ENCODE measurements around the gene GFER. TPM values are rescaled to one million over a fixed set of nuclear protein-coding genes. Genes with fewer than 3 reads are reported as not detected.

Gene GFER
- total RNA-seq, 1 experiment from 2014 or later: 43.5 TPM

GRCh38 chr16:1946495-1947368 lies 37.3 kb upstream of the GFER start:
- Mint-ChIP-seq H3K4me3 (ENCODE audit: low read depth, unreplicated experiment) (no peak overlapping the region), H3K4me1 (ENCODE audit: low read depth, unreplicated experiment) (peaks cover 2% of the 10 kb centered on the region), H3K27ac (ENCODE audit: unreplicated experiment) (no peak overlapping the region), H3K9me3 (ENCODE audit: low read depth, unreplicated experiment) (no peaks in the 10 kb centered on the region), H3K36me3 (ENCODE audit: insufficient read depth, unreplicated experiment) (peaks cover 28% of the 10 kb centered on the region), H3K27me3 (ENCODE audit: unreplicated experiment) (no peaks in the 10 kb centered on the region)
- CTCF ChIA-PET: no interaction called here
- no peak for DNase-seq
- no TSS peak for BruUV-seq (replicated peaks)
- TF ChIP-seq CTCF (IDR thresholded peaks at IDR 0.05; ENCODE audit: unreplicated experiment): no peak
- intact Hi-C loops (cut with micrococcal nuclease; ENCODE audit: unreplicated experiment): no loop called here

- Mint-ChIP-seq H3K36me3 (ENCODE audit: insufficient read depth, unreplicated experiment) (peaks cover 22% of the 10 kb centered on the region), H3K4me1 (ENCODE audit: low read depth, unreplicated experiment) (no peaks in the 10 kb centered on the region), H3K27me3 (ENCODE audit: unreplicated experiment) (no peaks in the 10 kb centered on the region), H3K9me3 (ENCODE audit: low read depth, unreplicated experiment) (no peaks in the 10 kb centered on the region), H3K4me3 (ENCODE audit: low read depth, unreplicated experiment) (no peak overlapping the region), H3K27ac (ENCODE audit: unreplicated experiment) (no peak overlapping the region)
- intact Hi-C loops (cut with micrococcal nuclease; ENCODE audit: unreplicated experiment): no loop called here
- CTCF ChIA-PET: no interaction called here
- no peak for TF ChIP-seq CTCF (IDR thresholded peaks at IDR 0.05; ENCODE audit: unreplicated experiment)
- DNase-seq: no peak
- no TSS peak for BruUV-seq (replicated peaks)
Observed at GRCh38 chr16:1947369-1947670, 36.7 kb upstream of the GFER start.

- TF ChIP-seq CTCF (IDR thresholded peaks at IDR 0.05; ENCODE audit: unreplicated experiment): no peak
- Mint-ChIP-seq H3K27ac (ENCODE audit: unreplicated experiment) (no peak overlapping the region), H3K36me3 (ENCODE audit: insufficient read depth, unreplicated experiment) (peaks cover 1% of the 10 kb centered on the region), H3K27me3 (ENCODE audit: unreplicated experiment) (peaks cover 4% of the 10 kb centered on the region), H3K4me1 (ENCODE audit: low read depth, unreplicated experiment) (no peaks in the 10 kb centered on the region), H3K9me3 (ENCODE audit: low read depth, unreplicated experiment) (no peaks in the 10 kb centered on the region), H3K4me3 (ENCODE audit: low read depth, unreplicated experiment) (no peak overlapping the region)
- CTCF ChIA-PET: interaction anchor here (0.6 to 0.7 kb wide), 2 partner anchors 63 to 909 kb away, joined by 3 to 4 read pairs; no protein-coding TSS in a partner anchor
- no peak for DNase-seq
- intact Hi-C loops (cut with micrococcal nuclease; ENCODE audit: unreplicated experiment): no loop called here
- no TSS peak for BruUV-seq (replicated peaks)
Observed at GRCh38 chr16:1949507-1949906, 34.5 kb upstream of the GFER start.

- BruUV-seq (replicated peaks): no TSS peak
- no peaks in the 10 kb centered on the region for H3K36me3 Mint-ChIP-seq (ENCODE audit: insufficient read depth, unreplicated experiment)
Observed at GRCh38 chr16:1950047-1950446, 33.9 kb upstream of the GFER start.

More at GRCh38 chr16:1950047-1950446, 33.9 kb upstream of the GFER start:
- CTCF ChIA-PET: no interaction called here
- H3K27ac Mint-ChIP-seq (ENCODE audit: unreplicated experiment): no peak overlapping the region
- no peak for TF ChIP-seq CTCF (IDR thresholded peaks at IDR 0.05; ENCODE audit: unreplicated experiment)
- no peak for DNase-seq
- H3K4me1 Mint-ChIP-seq (ENCODE audit: low read depth, unreplicated experiment): no peaks in the 10 kb centered on the region
- H3K4me3 Mint-ChIP-seq (ENCODE audit: low read depth, unreplicated experiment): no peak overlapping the region
- intact Hi-C loops (cut with micrococcal nuclease; ENCODE audit: unreplicated experiment): no loop called here
- H3K9me3 Mint-ChIP-seq (ENCODE audit: low read depth, unreplicated experiment): no peaks in the 10 kb centered on the region
- peaks cover 10% of the 10 kb centered on the region for H3K27me3 Mint-ChIP-seq (ENCODE audit: unreplicated experiment)
